Peyer's patch (tissue), 4 donors: Measurements from ENCODE around the gene RPL31. TPM values are rescaled to one million over a fixed set of nuclear protein-coding genes. Genes with fewer than 3 reads are reported as not detected.

ENCODE experiments used
- DNase-seq, 3 donors: peaks; one replicate each; pipeline ENCODE4 v3.0.0-alpha.2; 2017 to 2019
- H3K27ac ChIP-seq, 4 donors: fragments of 200-600 bp; sonication (generic); one replicate each; pipeline ENCODE4 v1.5.1; 2016 to 2019
- H3K27me3 ChIP-seq, 2 donors: fragments of 200-600 bp; sonication (generic); one replicate each; pipeline ENCODE4 v1.5.1; 2019
- H3K36me3 ChIP-seq, 3 donors: fragments of 200-600 bp; sonication (generic); one replicate each; pipeline ENCODE4 v1.5.1; 2016 to 2019
- H3K4me1 ChIP-seq, 4 donors: fragments of 200-600 bp; sonication (generic); one replicate each; pipeline ENCODE4 v1.5.1; 2016 to 2019
- H3K4me3 ChIP-seq, 4 donors: fragments of 200-600 bp; sonication (generic); 1 replicate in 3 of 4; 2 replicates in 1 of 4; pipeline ENCODE4 v1.5.1; 2016 to 2019; ENCODE audit warnings: mild to moderate bottlenecking in 1 of 4
- H3K9me3 ChIP-seq, 4 donors: fragments of 200-600 bp; sonication (generic); one replicate each; pipeline ENCODE4 v1.5.1; 2016 to 2019; ENCODE audit warnings: mild to moderate bottlenecking in 1 of 4
- POLR2A ChIP-seq, 2 donors: fragments of 450-650 bp; IDR thresholded peaks; one replicate each; pipeline ENCODE4 v1.5.1; 2017; ENCODE audit warnings: antibody characterized with exemption in 2 of 2, mild to moderate bottlenecking in 2 of 2, moderate library complexity in 2 of 2
- total RNA-seq, 4 donors: library from RNA; depleted of rRNA; stranded (reverse); fragments of >200 nt; gene quantifications; one replicate each; pipeline ENCODE4 v1.1.0, GENCODE V29; 2016
- TF ChIP-seq, protein P1 (sequence below), 6 experiments: fragments of 450-650 bp in 4 of 6; fragments of 200-600 bp in 2 of 6; sonication (generic) in 1 of 6; IDR thresholded peaks; one replicate each; pipeline ENCODE4 v1.5.1; 2017 to 2019; ENCODE audit warnings: antibody characterized with exemption in 6 of 6, mild to moderate bottlenecking in 3 of 6, moderate library complexity in 1 of 6

RPL31 gene
- total RNA-seq, result 1,000 to 10,000 TPM in 1 of 4 donors, 100 to 1,000 TPM in 3; 308 to 1,394 (median 568) TPM

DNA sequence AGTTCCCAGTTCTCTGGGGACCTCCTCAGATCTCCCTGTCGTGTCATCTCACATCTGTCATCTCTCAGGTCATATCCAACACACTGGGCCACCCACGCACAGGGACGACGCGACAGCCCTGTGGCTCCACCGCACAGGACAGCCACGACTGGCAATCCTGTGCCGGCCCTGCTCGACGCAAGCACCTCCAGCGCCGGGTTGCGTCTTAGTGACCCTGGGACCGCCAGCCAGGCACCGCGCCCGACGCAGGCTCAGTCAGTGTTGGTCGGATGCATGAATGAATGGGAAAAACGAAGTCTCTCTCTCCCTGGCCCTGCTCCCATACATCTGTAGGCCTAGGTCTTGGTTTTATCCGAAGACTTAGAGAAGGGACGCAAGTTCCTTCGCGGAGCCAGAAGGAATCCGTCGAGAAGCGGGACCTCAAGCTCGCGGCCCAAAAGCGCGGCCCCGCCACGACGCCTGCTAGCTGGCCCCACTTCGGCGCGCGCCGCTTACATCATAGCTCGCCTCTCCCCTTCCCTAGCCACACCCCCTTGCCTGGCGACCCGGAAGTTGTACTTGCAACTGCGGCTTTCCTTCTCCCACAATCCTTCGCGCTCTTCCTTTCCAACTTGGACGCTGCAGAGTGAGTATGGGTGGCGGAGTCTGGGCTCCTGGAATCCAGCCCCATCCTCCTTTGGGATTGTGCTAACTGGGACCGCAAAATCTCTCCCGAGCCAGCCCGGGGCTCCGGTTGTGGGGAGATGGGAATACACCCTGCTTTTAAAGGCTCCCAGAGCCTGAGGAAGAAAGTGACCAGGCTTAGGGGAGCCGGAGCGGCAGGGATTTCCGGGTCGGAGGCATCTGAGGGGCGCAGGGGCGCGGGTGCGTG is at the start of gene RPL31:
TSS of gene RPL31 (plus strand) at position 599 of the 871 bp plus-strand sequence. CDS start 413 bp downstream, outside the sequence.
- peak; percentile 97 to 98 (median 98) for DNase-seq
- Histone ChIP-seq H3K27ac (peak within 1 kb of the TSS; percentile 82 to 92 (median 86)), H3K36me3 (peaks cover 0 to 33% (median 0%) of the 10 kb centered on the region in 3 donors), H3K4me3 (peak within 1 kb of the TSS; percentile 71 to 95 (median 78)), H3K27me3 (no peaks in the 10 kb centered on the region), H3K9me3 (no peaks in the 10 kb centered on the region), H3K4me1 (peaks cover 0 to 19% (median 2%) of the 10 kb centered on the region in 4 donors)
- TF ChIP-seq, protein P1, sequence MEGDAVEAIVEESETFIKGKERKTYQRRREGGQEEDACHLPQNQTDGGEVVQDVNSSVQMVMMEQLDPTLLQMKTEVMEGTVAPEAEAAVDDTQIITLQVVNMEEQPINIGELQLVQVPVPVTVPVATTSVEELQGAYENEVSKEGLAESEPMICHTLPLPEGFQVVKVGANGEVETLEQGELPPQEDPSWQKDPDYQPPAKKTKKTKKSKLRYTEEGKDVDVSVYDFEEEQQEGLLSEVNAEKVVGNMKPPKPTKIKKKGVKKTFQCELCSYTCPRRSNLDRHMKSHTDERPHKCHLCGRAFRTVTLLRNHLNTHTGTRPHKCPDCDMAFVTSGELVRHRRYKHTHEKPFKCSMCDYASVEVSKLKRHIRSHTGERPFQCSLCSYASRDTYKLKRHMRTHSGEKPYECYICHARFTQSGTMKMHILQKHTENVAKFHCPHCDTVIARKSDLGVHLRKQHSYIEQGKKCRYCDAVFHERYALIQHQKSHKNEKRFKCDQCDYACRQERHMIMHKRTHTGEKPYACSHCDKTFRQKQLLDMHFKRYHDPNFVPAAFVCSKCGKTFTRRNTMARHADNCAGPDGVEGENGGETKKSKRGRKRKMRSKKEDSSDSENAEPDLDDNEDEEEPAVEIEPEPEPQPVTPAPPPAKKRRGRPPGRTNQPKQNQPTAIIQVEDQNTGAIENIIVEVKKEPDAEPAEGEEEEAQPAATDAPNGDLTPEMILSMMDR (IDR thresholded peaks at IDR 0.05), result no peak
- TF ChIP-seq POLR2A (IDR thresholded peaks at IDR 0.05), result peak; percentile 78 to 81

DNA sequence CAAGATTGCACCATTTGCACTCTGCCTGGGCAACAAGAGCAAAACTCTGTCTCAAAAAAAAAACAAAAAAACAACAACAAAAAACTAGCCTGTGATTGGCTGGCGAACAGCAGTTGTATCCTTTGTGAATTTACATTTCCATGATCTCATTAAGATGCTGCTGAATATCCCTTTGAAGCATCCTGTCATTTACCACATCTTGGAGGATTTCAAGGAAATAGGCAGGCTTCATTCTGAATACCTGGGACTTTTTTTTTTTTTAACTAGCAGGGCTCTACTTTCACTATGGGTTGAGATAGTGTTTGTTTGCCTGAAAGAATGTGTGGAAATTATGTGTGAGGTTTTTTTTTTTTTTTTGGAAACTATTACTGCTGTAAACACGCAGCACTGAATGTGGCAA is 49.6 kb upstream of the RPL31 start:
- TF ChIP-seq POLR2A (IDR thresholded peaks at IDR 0.05), result no peak
- TF ChIP-seq, protein P1 (IDR thresholded peaks at IDR 0.05), result no peak
- no peak overlapping the region for H3K27ac ChIP-seq
- H3K4me1 ChIP-seq, result no peaks in the 10 kb centered on the region
- no peaks in the 10 kb centered on the region for H3K9me3 ChIP-seq
- no peak for DNase-seq
- no peaks in the 10 kb centered on the region for H3K27me3 ChIP-seq
- H3K4me3 ChIP-seq, result no peak overlapping the region
- peaks cover 0 to 13% (median 0%) of the 10 kb centered on the region in 3 donors for H3K36me3 ChIP-seq

DNA sequence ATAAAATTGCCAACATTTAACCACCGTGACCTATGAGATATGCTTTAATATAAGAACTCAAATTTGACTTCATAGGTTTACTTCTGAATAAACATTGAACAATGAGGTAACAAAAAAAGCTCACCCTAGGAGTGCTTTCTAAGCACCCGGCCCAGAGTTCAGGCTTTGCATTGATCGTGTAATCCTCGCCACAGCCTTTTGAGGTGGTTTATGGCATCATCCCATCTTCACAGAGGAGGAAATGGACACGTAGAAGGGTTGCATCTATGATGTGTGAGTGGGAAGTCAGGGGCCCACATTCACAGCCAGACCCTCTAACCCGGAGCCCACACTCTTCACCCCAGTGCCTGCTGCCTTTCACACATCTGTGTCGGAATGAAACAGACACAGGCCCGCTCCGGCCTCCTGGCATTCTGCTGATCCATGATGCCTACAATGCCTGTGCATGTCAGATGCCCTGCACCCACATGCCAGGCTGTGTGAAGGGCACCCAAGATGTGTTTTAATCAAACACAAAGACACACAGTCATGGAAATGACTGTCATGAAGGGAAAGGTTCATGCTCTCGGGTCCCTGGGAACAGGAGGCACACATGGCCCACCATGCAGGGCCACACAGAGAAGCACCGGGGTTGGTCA is 48.6 kb upstream of the RPL31 start:
- Histone ChIP-seq H3K4me3 (no peak overlapping the region), H3K4me1 (no peaks in the 10 kb centered on the region), H3K36me3 (peaks cover 0 to 13% (median 0%) of the 10 kb centered on the region in 3 donors), H3K27ac (no peak overlapping the region), H3K9me3 (no peaks in the 10 kb centered on the region), H3K27me3 (no peaks in the 10 kb centered on the region)
- no peak for DNase-seq
- TF ChIP-seq POLR2A (IDR thresholded peaks at IDR 0.05), result no peak
- TF ChIP-seq, protein P1 (IDR thresholded peaks at IDR 0.05), result no peak

DNA sequence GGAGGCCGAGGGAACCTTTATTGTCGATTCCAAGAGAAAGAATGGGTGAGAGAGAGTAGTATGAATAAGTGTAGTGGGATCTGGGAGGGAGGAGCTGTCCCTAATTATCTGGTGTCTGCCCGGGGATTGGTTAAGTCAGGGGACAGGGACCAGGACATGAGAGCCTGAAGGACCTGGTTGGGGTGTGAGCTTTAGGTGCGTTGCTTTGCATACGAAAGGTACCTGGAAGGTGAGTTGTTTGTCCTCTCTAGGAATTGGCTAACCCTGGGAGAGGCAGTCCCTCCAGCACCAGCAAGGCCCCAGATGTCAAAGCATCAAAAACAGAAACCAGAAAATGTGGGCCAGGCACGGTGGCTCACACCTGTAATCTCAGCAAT is 48.1 kb upstream of the RPL31 start:
- TF ChIP-seq POLR2A (IDR thresholded peaks at IDR 0.05), result no peak
- TF ChIP-seq, protein P1 (IDR thresholded peaks at IDR 0.05), result no peak
- Histone ChIP-seq H3K4me1 (no peaks in the 10 kb centered on the region), H3K36me3 (peaks cover 0 to 13% (median 0%) of the 10 kb centered on the region in 3 donors), H3K27ac (no peak overlapping the region), H3K4me3 (no peak overlapping the region), H3K9me3 (no peaks in the 10 kb centered on the region), H3K27me3 (no peaks in the 10 kb centered on the region)
- no peak for DNase-seq

DNA sequence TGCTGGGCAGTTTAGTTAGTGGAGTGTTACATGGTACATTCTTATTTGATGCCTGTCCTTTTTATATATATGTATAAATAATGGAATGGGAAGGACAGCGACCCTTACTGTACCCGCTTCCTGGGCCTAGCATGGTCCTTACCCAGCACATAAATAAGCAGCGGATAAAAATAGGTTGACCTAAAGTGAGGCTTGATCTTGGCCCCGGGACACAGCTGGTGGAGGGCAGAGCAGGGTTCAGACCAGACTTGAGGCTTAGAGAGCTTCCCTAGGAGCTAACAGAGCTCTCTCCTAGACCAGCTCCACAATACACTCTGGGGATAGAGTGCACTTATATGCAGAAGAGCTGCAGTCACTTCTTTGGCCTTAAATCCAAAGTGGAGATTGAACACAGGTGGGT is 46.9 kb upstream of the RPL31 start:
- Histone ChIP-seq H3K27ac (no peak overlapping the region), H3K4me3 (no peak overlapping the region), H3K9me3 (no peaks in the 10 kb centered on the region), H3K27me3 (no peaks in the 10 kb centered on the region), H3K36me3 (peaks cover 0 to 3% (median 0%) of the 10 kb centered on the region in 3 donors), H3K4me1 (no peaks in the 10 kb centered on the region)
- TF ChIP-seq, protein P1 (IDR thresholded peaks at IDR 0.05), result no peak
- TF ChIP-seq POLR2A (IDR thresholded peaks at IDR 0.05), result no peak
- no peak for DNase-seq
